Measurements from ENCODE around the gene MYO5C.
A peak's percentile ranks its signal among the peaks of the same experiment; 100 is the strongest.
"Not testable (repeated sequence)": the region's sequence is repeated elsewhere in the genome, so short reads cannot be mapped to it uniquely, and the experiment has no call there.

Gene MYO5C

GRCh38 chr15:52254391-52254790, 41.2 kb downstream of the MYO5C start:
- Mint-ChIP-seq H3K27ac (peak overlapping the region; percentile 29), H3K4me1 (peaks cover 17% of the 10 kb centered on the region), H3K36me3 (no peaks in the 10 kb centered on the region), H3K27me3 (no peaks in the 10 kb centered on the region), H3K4me3 (peak overlapping the region; percentile 16), H3K9me3 (no peaks in the 10 kb centered on the region)
- ATAC-seq (ENCODE audit: low read depth) (peak; percentile 67), DNase-seq (ENCODE audit: low spot score in 2 of 2) (no peak)

DNA sequence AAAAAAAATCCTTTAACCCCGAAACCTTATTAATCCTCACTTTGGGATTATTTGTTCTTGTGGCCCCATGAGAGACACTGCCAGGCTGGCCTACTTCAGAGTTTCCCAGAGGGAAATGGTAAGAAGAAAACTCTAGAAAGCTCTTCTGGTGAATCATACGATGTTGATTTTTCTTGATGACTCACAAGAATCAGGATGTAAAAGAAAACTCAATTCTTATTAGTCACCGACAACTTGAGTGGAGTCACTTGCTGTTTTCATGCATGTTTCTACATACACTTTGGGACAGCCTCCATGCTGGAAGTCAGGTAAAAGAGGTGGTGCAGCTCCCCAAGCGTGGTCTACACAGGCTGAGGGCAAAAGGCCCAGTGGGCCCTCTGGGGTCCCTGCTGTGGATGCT, 42.8 kb downstream of the MYO5C start:
- Mint-ChIP-seq H3K9me3 (no peaks in the 10 kb centered on the region), H3K4me1 (peaks cover 17% of the 10 kb centered on the region), H3K36me3 (no peaks in the 10 kb centered on the region), H3K27me3 (no peaks in the 10 kb centered on the region), H3K4me3 (no peak overlapping the region), H3K27ac (no peak overlapping the region)
- ATAC-seq (ENCODE audit: low read depth) (no peak), DNase-seq (ENCODE audit: low spot score in 2 of 2) (no peak)

DNA sequence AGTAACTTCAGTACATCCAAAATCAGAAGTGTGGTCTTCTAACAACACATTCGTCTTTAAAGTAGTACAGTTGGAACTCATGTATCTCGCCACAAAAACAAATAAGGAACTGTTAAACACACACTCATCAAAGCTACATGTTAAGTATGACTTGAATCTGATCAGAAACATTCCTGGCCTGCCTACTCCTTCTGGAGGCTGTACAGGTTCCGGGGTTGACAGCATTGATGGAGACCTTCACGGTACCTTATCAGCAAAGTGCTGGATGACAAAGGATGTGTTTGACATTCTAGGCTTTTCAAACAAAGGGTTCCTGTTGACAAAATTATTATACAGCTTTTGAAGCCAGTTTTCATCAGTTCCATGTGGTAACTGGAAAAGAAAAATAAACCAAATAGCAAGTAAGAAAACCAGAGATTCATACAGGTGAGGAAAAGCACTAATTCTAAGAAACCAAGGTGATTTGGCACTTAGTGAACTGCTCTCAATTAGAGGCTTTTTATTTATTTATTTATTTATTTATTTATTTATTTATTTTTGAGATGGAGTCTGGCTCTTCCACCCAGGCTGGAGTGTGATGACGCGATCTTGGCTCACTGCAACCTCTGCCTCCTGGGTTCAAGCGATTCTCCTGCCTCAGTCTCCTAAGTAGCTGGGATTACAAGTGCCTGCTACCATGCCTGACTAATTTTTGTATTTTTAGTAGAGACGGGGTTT, 44.3 kb downstream of the MYO5C start:
- no peaks in the 10 kb centered on the region for H3K9me3 Mint-ChIP-seq
- H3K27me3 Mint-ChIP-seq: no peaks in the 10 kb centered on the region
- no peak for ATAC-seq (ENCODE audit: low read depth)
- no peak overlapping the region for H3K4me3 Mint-ChIP-seq
- H3K27ac Mint-ChIP-seq: no peak overlapping the region
- peaks cover 14% of the 10 kb centered on the region for H3K4me1 Mint-ChIP-seq
- DNase-seq (ENCODE audit: low spot score in 2 of 2): no peak
- H3K36me3 Mint-ChIP-seq: no peaks in the 10 kb centered on the region

- Mint-ChIP-seq H3K27me3 (no peaks in the 10 kb centered on the region), H3K36me3 (no peaks in the 10 kb centered on the region), H3K4me3 (no peak overlapping the region), H3K9me3 (no peaks in the 10 kb centered on the region), H3K27ac (no peak overlapping the region), H3K4me1 (peaks cover 11% of the 10 kb centered on the region)
- ATAC-seq (ENCODE audit: low read depth): no peak
- no peak for DNase-seq (ENCODE audit: low spot score in 2 of 2)
These were observed 48.1 kb downstream of the MYO5C start for GRCh38 chr15:52247461-52247860.

GRCh38 chr15:52246686-52247431, 48.7 kb downstream of the MYO5C start:
- ATAC-seq (ENCODE audit: low read depth) (no peak), DNase-seq (ENCODE audit: low spot score in 2 of 2) (no peak)
- Mint-ChIP-seq H3K36me3 (no peaks in the 10 kb centered on the region), H3K4me1 (peaks cover 12% of the 10 kb centered on the region), H3K9me3 (no peaks in the 10 kb centered on the region), H3K4me3 (no peak overlapping the region), H3K27ac (no peak overlapping the region), H3K27me3 (no peaks in the 10 kb centered on the region)

DNA sequence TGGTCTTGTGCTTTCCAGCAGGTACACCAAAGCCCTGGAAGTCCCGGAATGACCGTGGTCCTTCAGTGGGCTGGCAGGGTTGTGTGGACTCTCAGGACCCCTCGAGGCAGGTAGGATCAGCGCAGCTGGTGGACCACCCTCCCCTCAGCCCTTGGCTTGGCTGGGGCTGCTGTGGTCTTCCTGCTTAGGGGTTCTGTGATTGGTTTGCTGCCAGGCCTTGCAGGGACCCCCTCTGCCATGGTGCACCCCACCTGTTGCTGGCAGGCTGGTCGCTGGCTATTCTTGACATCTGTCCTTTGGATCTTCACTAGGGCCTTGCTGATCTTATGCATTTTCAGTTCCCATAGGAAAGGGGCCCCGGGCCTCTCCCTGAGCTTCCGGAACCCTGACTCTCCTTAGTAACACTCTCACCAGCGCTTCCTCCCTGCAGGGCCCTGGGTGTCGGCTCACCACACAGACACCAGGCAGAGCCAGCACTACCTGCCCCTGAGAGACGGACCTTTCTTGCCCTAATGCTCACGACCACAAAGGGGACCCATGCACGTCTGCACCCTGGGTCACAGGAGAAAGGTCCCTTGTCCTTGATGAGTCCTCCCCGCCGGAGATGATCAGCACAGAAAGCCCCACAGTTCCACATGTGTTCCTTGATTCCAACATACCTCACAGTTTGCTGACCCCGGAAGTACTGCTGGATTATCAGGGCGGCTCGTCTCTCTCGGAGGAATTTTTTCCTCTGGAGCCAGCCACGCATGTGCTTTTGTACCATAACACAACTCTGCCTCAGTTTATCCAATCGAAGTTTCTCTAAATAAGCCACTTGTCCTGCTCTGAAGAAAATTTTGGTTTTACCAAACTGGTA, 51.7 kb downstream of the MYO5C start:
- ATAC-seq (ENCODE audit: low read depth) (no peak), DNase-seq (ENCODE audit: low spot score in 2 of 2) (no peak)
- Mint-ChIP-seq H3K36me3 (no peaks in the 10 kb centered on the region), H3K27ac (no peak overlapping the region), H3K27me3 (no peaks in the 10 kb centered on the region), H3K4me1 (peaks cover 16% of the 10 kb centered on the region), H3K9me3 (no peaks in the 10 kb centered on the region), H3K4me3 (no peak overlapping the region)

DNA sequence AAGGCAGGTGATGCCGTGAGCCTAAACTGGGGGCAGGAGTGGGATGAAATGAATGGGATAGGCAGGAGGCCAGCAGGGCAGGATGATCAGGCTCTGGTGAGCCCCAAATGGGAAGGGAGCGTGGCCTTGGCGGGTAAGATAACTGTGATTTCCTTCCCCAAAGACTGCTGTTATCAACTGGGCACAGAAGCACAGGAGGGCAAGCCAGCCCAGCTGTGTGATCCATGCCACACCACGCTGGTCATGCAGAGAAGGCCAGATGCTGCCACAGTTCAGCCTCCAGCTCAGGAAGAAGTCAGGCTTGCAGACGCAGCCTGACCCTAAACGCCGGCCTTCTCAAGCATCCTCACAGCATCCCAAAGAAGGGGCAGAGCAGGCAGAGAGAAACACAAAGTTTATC, 52.3 kb downstream of the MYO5C start:
- Mint-ChIP-seq H3K27me3 (no peaks in the 10 kb centered on the region), H3K9me3 (no peaks in the 10 kb centered on the region), H3K36me3 (no peaks in the 10 kb centered on the region), H3K4me1 (peaks cover 16% of the 10 kb centered on the region), H3K27ac (no peak overlapping the region), H3K4me3 (no peak overlapping the region)
- no peak for ATAC-seq (ENCODE audit: low read depth)
- no peak for DNase-seq (ENCODE audit: low spot score in 2 of 2)

GRCh38 chr15:52241489-52241888, 54.1 kb downstream of the MYO5C start:
- no peak for ATAC-seq (ENCODE audit: low read depth)
- Mint-ChIP-seq H3K27me3 (no peaks in the 10 kb centered on the region), H3K4me3 (no peak overlapping the region), H3K36me3 (peaks cover 1% of the 10 kb centered on the region), H3K9me3 (no peaks in the 10 kb centered on the region), H3K27ac (no peak overlapping the region), H3K4me1 (peaks cover 22% of the 10 kb centered on the region)
- DNase-seq (ENCODE audit: low spot score in 2 of 2): no peak

DNA sequence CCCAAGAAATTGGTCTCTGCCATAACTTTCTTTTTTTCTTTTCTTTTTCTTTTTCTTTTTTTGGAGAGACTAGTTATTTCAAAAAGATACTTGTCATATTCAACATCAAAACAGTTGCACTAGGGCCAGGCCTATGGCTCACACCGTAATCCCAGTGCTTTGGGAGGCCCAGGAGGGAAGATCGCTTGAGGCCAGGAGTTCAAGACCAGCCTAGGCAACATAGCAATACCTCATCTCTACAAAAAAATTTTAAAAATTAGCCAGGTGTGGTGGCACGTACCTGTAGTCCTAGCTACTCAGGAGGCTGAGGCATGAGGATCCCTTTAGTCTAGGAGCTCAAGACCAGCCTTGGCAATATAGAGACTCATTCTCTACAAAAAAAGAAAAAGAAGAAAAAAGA, 55.4 kb downstream of the MYO5C start:
- Mint-ChIP-seq H3K27ac (no peak overlapping the region), H3K4me1 (peaks cover 32% of the 10 kb centered on the region), H3K4me3 (no peak overlapping the region), H3K27me3 (no peaks in the 10 kb centered on the region), H3K36me3 (peaks cover 1% of the 10 kb centered on the region), H3K9me3 (no peaks in the 10 kb centered on the region)
- DNase-seq (ENCODE audit: low spot score in 2 of 2): no peak
- ATAC-seq (ENCODE audit: low read depth): no peak

- peaks cover 35% of the 10 kb centered on the region for H3K4me1 Mint-ChIP-seq
- not testable (repeated sequence) for H3K27me3 Mint-ChIP-seq; H3K9me3 Mint-ChIP-seq; ATAC-seq (ENCODE audit: low read depth); H3K36me3 Mint-ChIP-seq; DNase-seq (ENCODE audit: low spot score in 2 of 2); H3K27ac Mint-ChIP-seq; H3K4me3 Mint-ChIP-seq
These were observed 56.5 kb downstream of the MYO5C start for GRCh38 chr15:52238989-52239525.

GRCh38 chr15:52238149-52238548, 57.5 kb downstream of the MYO5C start:
- ATAC-seq (ENCODE audit: low read depth): no peak
- H3K27ac Mint-ChIP-seq: peak overlapping the region; percentile 92
- peaks cover 1% of the 10 kb centered on the region for H3K36me3 Mint-ChIP-seq
- H3K4me3 Mint-ChIP-seq: no peak overlapping the region
- H3K27me3 Mint-ChIP-seq: no peaks in the 10 kb centered on the region
- peaks cover 37% of the 10 kb centered on the region for H3K4me1 Mint-ChIP-seq
- H3K9me3 Mint-ChIP-seq: no peaks in the 10 kb centered on the region
- DNase-seq (ENCODE audit: low spot score in 2 of 2): no peak

DNA sequence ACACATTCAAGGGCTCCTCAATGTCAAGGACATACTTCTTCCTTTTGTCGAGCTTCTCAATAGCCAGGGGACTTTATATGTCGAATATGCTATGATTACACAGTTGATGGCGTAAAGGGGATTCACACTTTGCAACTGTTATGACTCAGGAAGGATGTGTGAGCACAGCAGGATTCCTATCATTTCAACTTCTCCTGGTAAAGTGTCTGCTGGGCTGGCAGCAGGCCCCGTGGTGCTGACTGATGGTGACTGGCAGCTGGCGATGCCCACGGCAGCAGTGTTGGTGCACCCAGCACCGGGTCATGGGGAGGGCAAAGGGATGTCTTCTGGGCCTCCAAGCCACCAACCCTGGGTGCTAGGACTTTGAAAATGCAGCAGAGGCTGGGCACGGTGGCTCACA, 59.6 kb downstream of the MYO5C start:
- Mint-ChIP-seq H3K27me3 (no peaks in the 10 kb centered on the region), H3K4me1 (peaks cover 40% of the 10 kb centered on the region), H3K4me3 (peak overlapping the region; percentile 46), H3K27ac (peak overlapping the region; percentile 92), H3K36me3 (peaks cover 1% of the 10 kb centered on the region), H3K9me3 (no peaks in the 10 kb centered on the region)
- no peak for DNase-seq (ENCODE audit: low spot score in 2 of 2)
- ATAC-seq (ENCODE audit: low read depth): peak; percentile 6

GRCh38 chr15:52234596-52235541, 60.7 kb downstream of the MYO5C start:
- H3K4me3 Mint-ChIP-seq: peak overlapping the region; percentile 78
- ATAC-seq (ENCODE audit: low read depth) (peak; percentile 67), DNase-seq (ENCODE audit: low spot score in 2 of 2) (peak; percentile 44 to 46)
- H3K4me1 Mint-ChIP-seq: peaks cover 40% of the 10 kb centered on the region
- H3K27ac Mint-ChIP-seq: peak overlapping the region; percentile 92
- H3K36me3 Mint-ChIP-seq: peaks cover 1% of the 10 kb centered on the region
- H3K27me3 Mint-ChIP-seq: no peaks in the 10 kb centered on the region
- H3K9me3 Mint-ChIP-seq: no peaks in the 10 kb centered on the region

Measured in memory B cell (primary cell).